GM23338 (cell line): ENCODE data around the gene KLK10.

Experiments used
- CREB1 ChIP-seq: fragments of 250-450 bp; sonication (Bioruptor Pico); IDR thresholded peaks from 2 replicates; pipeline ENCODE4 v1.5.0; 2020; ENCODE audit warnings: low read depth, mild to moderate bottlenecking, moderate library complexity
- CTCF ChIP-seq, 2 experiments: fragments of 200-600 bp in 1 of 2; sonication (generic) in 1 of 2; conservative IDR thresholded peaks; 2 replicates each; pipeline versions ENCODE4 v1.5.1 to v1.6.1; 2016 to 2017; ENCODE audit warnings: antibody characterized with exemption in 2 of 2, low read depth in 2 of 2, mild to moderate bottlenecking in 2 of 2, moderate library complexity in 1 of 2
- ETS1 ChIP-seq: IDR thresholded peaks from 2 replicates; pipeline ENCODE4 v1.6.1; 2016; ENCODE audit warnings: antibody characterized with exemption
- EZH2 ChIP-seq: fragments of 200-600 bp; sonication (generic); IDR thresholded peaks from one replicate; pipeline ENCODE4 v1.8.0; 2017; ENCODE audit warnings: antibody characterized with exemption, mild to moderate bottlenecking, low read depth; ENCODE audit not compliant: unreplicated experiment
- EZH2phosphoT487 ChIP-seq: fragments of 200-600 bp; sonication (generic); IDR thresholded peaks from one replicate; pipeline ENCODE4 v1.8.1; 2018; ENCODE audit warnings: antibody characterized with exemption; ENCODE audit not compliant: unreplicated experiment
- POLR2AphosphoS5 ChIP-seq: IDR thresholded peaks from 2 replicates; pipeline ENCODE4 v1.6.1; 2016; ENCODE audit warnings: antibody characterized with exemption, low read depth
- REST ChIP-seq: IDR thresholded peaks from one replicate; pipeline ENCODE4 v1.6.1; 2018; ENCODE audit warnings: antibody characterized with exemption; ENCODE audit not compliant: unreplicated experiment
- ZNF331 ChIP-seq: fragments of 250-450 bp; sonication (Bioruptor Pico); IDR thresholded peaks from 2 replicates; pipeline ENCODE4 v1.5.0; 2020; ENCODE audit warnings: low read depth, mild to moderate bottlenecking, moderate library complexity

DNA sequence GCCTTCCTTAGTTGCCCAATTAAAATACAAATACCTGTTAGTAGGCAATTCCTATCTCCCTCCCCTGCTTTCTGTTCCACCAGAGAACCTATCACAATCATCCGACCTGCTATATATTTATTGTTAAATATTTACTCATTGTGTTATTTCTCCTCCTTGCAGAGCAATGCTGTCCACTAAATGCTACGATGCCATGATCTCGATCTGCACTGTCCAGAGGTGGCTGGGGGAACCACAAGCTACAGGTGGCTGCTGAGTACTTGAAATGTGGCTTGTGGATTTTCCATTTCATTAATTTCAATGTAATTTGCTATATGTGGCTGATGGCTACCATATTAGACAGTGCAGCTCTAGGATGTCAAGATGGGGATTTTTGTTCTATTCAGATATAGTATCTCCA, 55.2 kb downstream of the KLK10 start:
- no peak for TF ChIP-seq CTCF (conservative IDR thresholded peaks at IDR 0.05; ENCODE audit: low read depth in 2 of 2)
- no peak for TF ChIP-seq ZNF331
- TF ChIP-seq POLR2AphosphoS5, result no peak
- no peak for TF ChIP-seq ETS1
- no peak for TF ChIP-seq EZH2
- no peak for TF ChIP-seq REST
- TF ChIP-seq CREB1 (CRISPR knock-in tag), result no peak
- no peak for TF ChIP-seq EZH2phosphoT487
